H9 (cell line): ENCODE measurements around the gene ACTN3. TPM values are rescaled to one million over a fixed set of nuclear protein-coding genes. Genes with fewer than 3 reads are reported as not detected.

Source experiments
- DNase-seq: peaks from one replicate; pipeline ENCODE4 v3.0.0-alpha.2; 2017
- H2AFZ ChIP-seq: one replicate; pipeline ENCODE4 v1.6.1; 2013; ENCODE audit warnings: mild to moderate bottlenecking, low read length, control low read depth, moderate library complexity
- H2AK5ac ChIP-seq: 2 replicates; pipeline ENCODE4 v1.6.1; 2013; ENCODE audit warnings: low read length, control low read depth, mixed read lengths; ENCODE audit not compliant: insufficient read length
- H2BK120ac ChIP-seq: one replicate; pipeline ENCODE4 v1.6.1; 2013; ENCODE audit warnings: low read depth, mild to moderate bottlenecking, low read length, control low read depth, inconsistent platforms; ENCODE audit not compliant: poor library complexity, severe bottlenecking
- H2BK12ac ChIP-seq: 2 replicates; pipeline ENCODE4 v1.6.1; 2013; ENCODE audit warnings: low read length, control low read depth, mixed read lengths, low read depth; ENCODE audit not compliant: insufficient read length
- H2BK15ac ChIP-seq: 2 replicates; pipeline ENCODE4 v1.6.1; 2013; ENCODE audit warnings: low read depth, low read length, control low read depth
- H2BK20ac ChIP-seq: one replicate; pipeline ENCODE4 v1.6.1; 2013; ENCODE audit warnings: low read depth, mild to moderate bottlenecking, low read length, control low read depth, inconsistent platforms; ENCODE audit not compliant: poor library complexity, severe bottlenecking
- H2BK5ac ChIP-seq: 2 replicates; pipeline ENCODE4 v1.6.1; 2013; ENCODE audit warnings: low read length, control low read depth, mixed read lengths; ENCODE audit not compliant: insufficient read length
- H3K14ac ChIP-seq: 2 replicates; pipeline ENCODE4 v1.6.1; 2013; ENCODE audit warnings: low read length, control low read depth; ENCODE audit not compliant: insufficient read depth
- H3K18ac ChIP-seq: 2 replicates; pipeline ENCODE4 v1.6.1; 2013; ENCODE audit warnings: low read depth, mild to moderate bottlenecking, mixed read lengths, low read length, control low read depth; ENCODE audit not compliant: insufficient read length
- H3K23ac ChIP-seq: 2 replicates; pipeline ENCODE4 v1.6.1; 2013; ENCODE audit warnings: low read length, control low read depth, mixed read lengths, low read depth; ENCODE audit not compliant: insufficient read length
- H3K23me2 ChIP-seq: 2 replicates; pipeline ENCODE4 v1.6.1; 2013; ENCODE audit warnings: low read depth, mild to moderate bottlenecking, mixed read lengths, low read length, control low read depth; ENCODE audit not compliant: insufficient read length, poor library complexity, severe bottlenecking
- H3K27ac ChIP-seq: 2 replicates; pipeline ENCODE4 v1.5.1; 2013; ENCODE audit warnings: low read length, control low read depth, mixed read lengths, low read depth; ENCODE audit not compliant: insufficient read length
- H3K27me3 ChIP-seq: 2 replicates; pipeline ENCODE4 v1.6.1; 2013; ENCODE audit warnings: low read length, control low read depth, inconsistent platforms; ENCODE audit not compliant: insufficient read depth
- H3K4ac ChIP-seq: 2 replicates; pipeline ENCODE4 v1.6.1; 2013; ENCODE audit warnings: low read depth, mild to moderate bottlenecking, control low read depth, inconsistent platforms, low read length, moderate library complexity
- H3K4me1 ChIP-seq: 2 replicates; pipeline ENCODE4 v1.6.1; 2013; ENCODE audit warnings: low read length, control low read depth, inconsistent platforms; ENCODE audit not compliant: insufficient read depth
- H3K4me2 ChIP-seq: 2 replicates; pipeline ENCODE4 v1.6.1; 2013; ENCODE audit warnings: low read length, control low read depth, mixed read lengths; ENCODE audit not compliant: insufficient read length, insufficient read depth
- H3K56ac ChIP-seq: 2 replicates; pipeline ENCODE4 v1.6.1; 2013; ENCODE audit warnings: low read depth, mild to moderate bottlenecking, mixed read lengths, low read length, control low read depth; ENCODE audit not compliant: insufficient read length
- H3K79me1 ChIP-seq: 2 replicates; pipeline ENCODE4 v1.6.1; 2013; ENCODE audit warnings: low read depth, mild to moderate bottlenecking, moderate library complexity, low read length, control low read depth, inconsistent platforms; ENCODE audit not compliant: insufficient read depth, poor library complexity, severe bottlenecking
- H3K79me2 ChIP-seq: 2 replicates; pipeline ENCODE4 v1.6.1; 2013; ENCODE audit warnings: low read length, control low read depth, inconsistent platforms; ENCODE audit not compliant: insufficient read depth
- H3K9ac ChIP-seq: 2 replicates; pipeline ENCODE4 v1.6.1; 2013; ENCODE audit warnings: low read length, control low read depth, mixed read lengths; ENCODE audit not compliant: insufficient read length; ENCODE audit errors: extremely low read depth
- H3K9me3 ChIP-seq: one replicate; pipeline ENCODE4 v1.6.1; 2013; ENCODE audit warnings: low read depth, low read length, inconsistent platforms; ENCODE audit not compliant: control insufficient read depth
- H3T11ph ChIP-seq: one replicate; pipeline ENCODE4 v1.6.1; 2013; ENCODE audit warnings: mild to moderate bottlenecking, low read length, control low read depth, inconsistent platforms
- H4K20me1 ChIP-seq: one replicate; pipeline ENCODE4 v1.6.1; 2013; ENCODE audit not compliant: control insufficient read depth, insufficient read length, insufficient read depth
- H4K5ac ChIP-seq: 2 replicates; pipeline ENCODE4 v1.6.1; 2013; ENCODE audit warnings: low read depth, mild to moderate bottlenecking, mixed read lengths, low read length, control low read depth; ENCODE audit not compliant: insufficient read length
- H4K8ac ChIP-seq: replicated peaks from 2 replicates; pipeline ENCODE4 v1.6.1; 2013; ENCODE audit warnings: low read length, control low read depth, mixed read lengths, low read depth; ENCODE audit not compliant: insufficient read length
- H4K91ac ChIP-seq: 2 replicates; pipeline ENCODE4 v1.6.1; 2013; ENCODE audit warnings: low read depth, mild to moderate bottlenecking, moderate library complexity, mixed read lengths, low read length, control low read depth; ENCODE audit not compliant: insufficient read length
- H3K27ac Mint-ChIP-seq, 3 experiments: 2 replicates in 2 of 3; 3 replicates in 1 of 3; pipeline ENCODE4 v1.8.0; 2020 to 2021; ENCODE audit warnings: mixed read lengths in 3 of 3, mild to moderate bottlenecking in 1 of 3, moderate library complexity in 1 of 3
- H3K27me3 Mint-ChIP-seq: 2 replicates; pipeline ENCODE4 v1.8.0; 2021; ENCODE audit warnings: low read depth, mild to moderate bottlenecking, moderate library complexity, mixed read lengths
- H3K36me3 Mint-ChIP-seq, 3 experiments: 2 replicates in 2 of 3; 3 replicates in 1 of 3; pipeline ENCODE4 v1.8.0; 2020 to 2021; ENCODE audit warnings: low read depth in 3 of 3, mixed read lengths in 3 of 3; ENCODE audit not compliant: insufficient read depth in 1 of 3
- H3K4me1 Mint-ChIP-seq, 2 experiments: 2 replicates each; pipeline ENCODE4 v1.8.0; 2020; ENCODE audit warnings: mixed read lengths in 2 of 2
- H3K4me3 Mint-ChIP-seq, 2 experiments: 2 replicates in 1 of 2; 3 replicates in 1 of 2; pipeline ENCODE4 v1.8.0; 2020 to 2021; ENCODE audit warnings: mild to moderate bottlenecking in 2 of 2, mixed read lengths in 2 of 2, moderate library complexity in 1 of 2
- H3K9me3 Mint-ChIP-seq, 2 experiments: 2 replicates in 1 of 2; 3 replicates in 1 of 2; pipeline ENCODE4 v1.8.0; 2020; ENCODE audit warnings: mild to moderate bottlenecking in 2 of 2, mixed read lengths in 2 of 2, moderate library complexity in 1 of 2
- WGBS: extraction: QIAGEN DNeasy Blood & Tissue Kit; methylation state at CpG from one replicate; pipeline ENCODE4 v1.1.7; 2013; ENCODE audit warnings: missing lambda C conversion rate, low lambda C conversion rate, mixed read lengths; ENCODE audit not compliant: insufficient read length; ENCODE audit errors: extremely low coverage; 5-methylcytosine and 5-hydroxymethylcytosine counted together
- total RNA-seq: library from RNA; stranded (reverse); gene quantifications from 2 replicates; pipeline ENCODE4 v1.2.1, GENCODE V29; 2021
- TF ChIP-seq, protein P1 (sequence below): fragments of 200-600 bp; sonication (generic); conservative IDR thresholded peaks from 3 replicates; pipeline ENCODE4 v1.8.0; 2021; ENCODE audit warnings: antibody characterized with exemption, mild to moderate bottlenecking

ACTN3 gene
- total RNA-seq, 1 experiment from 2014 or later, result 45.7 TPM

- H3T11ph ChIP-seq, result peak overlapping the region; percentile 10
- no peak overlapping the region for H4K5ac ChIP-seq
- TF ChIP-seq, protein P1, sequence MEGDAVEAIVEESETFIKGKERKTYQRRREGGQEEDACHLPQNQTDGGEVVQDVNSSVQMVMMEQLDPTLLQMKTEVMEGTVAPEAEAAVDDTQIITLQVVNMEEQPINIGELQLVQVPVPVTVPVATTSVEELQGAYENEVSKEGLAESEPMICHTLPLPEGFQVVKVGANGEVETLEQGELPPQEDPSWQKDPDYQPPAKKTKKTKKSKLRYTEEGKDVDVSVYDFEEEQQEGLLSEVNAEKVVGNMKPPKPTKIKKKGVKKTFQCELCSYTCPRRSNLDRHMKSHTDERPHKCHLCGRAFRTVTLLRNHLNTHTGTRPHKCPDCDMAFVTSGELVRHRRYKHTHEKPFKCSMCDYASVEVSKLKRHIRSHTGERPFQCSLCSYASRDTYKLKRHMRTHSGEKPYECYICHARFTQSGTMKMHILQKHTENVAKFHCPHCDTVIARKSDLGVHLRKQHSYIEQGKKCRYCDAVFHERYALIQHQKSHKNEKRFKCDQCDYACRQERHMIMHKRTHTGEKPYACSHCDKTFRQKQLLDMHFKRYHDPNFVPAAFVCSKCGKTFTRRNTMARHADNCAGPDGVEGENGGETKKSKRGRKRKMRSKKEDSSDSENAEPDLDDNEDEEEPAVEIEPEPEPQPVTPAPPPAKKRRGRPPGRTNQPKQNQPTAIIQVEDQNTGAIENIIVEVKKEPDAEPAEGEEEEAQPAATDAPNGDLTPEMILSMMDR, result no peak
- H2BK120ac ChIP-seq, result no peak overlapping the region
- no peak overlapping the region for H4K8ac ChIP-seq
- H3K79me2 ChIP-seq, result no peaks in the 10 kb centered on the region
- no peak overlapping the region for H3K4me2 ChIP-seq
- peaks cover 11% of the 10 kb centered on the region for H3K4me1 ChIP-seq
- no peak overlapping the region for H2AFZ ChIP-seq
- Mint-ChIP-seq H3K9me3 (peaks cover 27 to 33% of the 10 kb centered on the region in 2 experiments), H3K4me3 (peak overlapping the region in 1 of 2 experiments; percentile 30; a peak in 2 of 5 replicates), H3K4me1 (peaks cover 31 to 40% of the 10 kb centered on the region in 2 experiments), H3K27ac (peak overlapping the region; percentile 96 to 100 (median 98)), H3K27me3 (peaks cover 11% of the 10 kb centered on the region), H3K36me3 (peaks cover 19 to 27% (median 21%) of the 10 kb centered on the region in 3 experiments)
- H3K4ac ChIP-seq, result no peak overlapping the region; the same call in 1 of the 2 replicates
- peak overlapping the region; percentile 43; the same call in 1 of the 2 replicates for H3K14ac ChIP-seq
- no CpG with 5 or more reads among the region's 5 CpGs for WGBS
- H3K9ac ChIP-seq, result no peak overlapping the region
- H3K23me2 ChIP-seq, result no peaks in the 10 kb centered on the region
- no peaks in the 10 kb centered on the region for H3K79me1 ChIP-seq
- H2AK5ac ChIP-seq, result no peak overlapping the region
- H2BK20ac ChIP-seq, result no peak overlapping the region
- DNase-seq, result peak; percentile 43
- H2BK5ac ChIP-seq, result no peak overlapping the region
- no peaks in the 10 kb centered on the region for H3K27me3 ChIP-seq
- H2BK12ac ChIP-seq, result no peak overlapping the region
- peak overlapping the region; percentile 56 for H3K27ac ChIP-seq
- no peak overlapping the region for H3K56ac ChIP-seq
- H3K9me3 ChIP-seq, result no peaks in the 10 kb centered on the region
- H4K20me1 ChIP-seq, result no peaks in the 10 kb centered on the region
- H4K91ac ChIP-seq, result no peak overlapping the region
- no peak overlapping the region for H3K23ac ChIP-seq
- no peak overlapping the region for H2BK15ac ChIP-seq
- peak overlapping the region; percentile 37 for H3K18ac ChIP-seq
Measured at GRCh38 chr11:66570079-66570849, 23.6 kb downstream of the ACTN3 start.
